ENCODE measurements around the gene FEV.

Gene FEV

GRCh38 chr2:218985021-218985324 lies at the start of gene FEV:
TSS of gene FEV (minus strand) at chr2:218985184. CDS start at chr2:218985075, 109 bp downstream.
- DNase-seq (ENCODE audit: low read depth): no peak

- DNase-seq (ENCODE audit: low read depth): no peak
Observed at GRCh38 chr2:219032051-219032745, 47.2 kb upstream of the FEV start.

- DNase-seq (ENCODE audit: low read depth): no peak
Observed at GRCh38 chr2:219031005-219031738, 46.2 kb upstream of the FEV start.

- no peak for DNase-seq (ENCODE audit: low read depth)
Observed at GRCh38 chr2:219030177-219030940, 45.4 kb upstream of the FEV start.

GRCh38 chr2:219029829-219030165 lies 44.8 kb upstream of the FEV start:
- peak; percentile 60 for DNase-seq (ENCODE audit: low read depth)

- no peak for DNase-seq (ENCODE audit: low read depth)
Observed at GRCh38 chr2:219028996-219029828, 44.2 kb upstream of the FEV start.

GRCh38 chr2:219028141-219028540 lies 43.2 kb upstream of the FEV start:
- no peak for DNase-seq (ENCODE audit: low read depth)

- no peak for DNase-seq (ENCODE audit: low read depth)
Observed at GRCh38 chr2:219027511-219028055, 42.6 kb upstream of the FEV start.

- DNase-seq (ENCODE audit: low read depth): no peak
Observed at GRCh38 chr2:219026946-219027345, 42.0 kb upstream of the FEV start.

GRCh38 chr2:219025637-219026585 lies 40.9 kb upstream of the FEV start:
- no peak for DNase-seq (ENCODE audit: low read depth)

GRCh38 chr2:219024059-219024458 lies 39.1 kb upstream of the FEV start:
- DNase-seq (ENCODE audit: low read depth): no peak

- no peak for DNase-seq (ENCODE audit: low read depth)
Observed at GRCh38 chr2:219023045-219023605, 38.1 kb upstream of the FEV start.

GRCh38 chr2:219022616-219023015 lies 37.6 kb upstream of the FEV start:
- no peak for DNase-seq (ENCODE audit: low read depth)

GRCh38 chr2:219022041-219022440 lies 37.1 kb upstream of the FEV start:
- DNase-seq (ENCODE audit: low read depth): no peak

- no peak for DNase-seq (ENCODE audit: low read depth)
Observed at GRCh38 chr2:219021591-219021990, 36.6 kb upstream of the FEV start.

GRCh38 chr2:219020604-219021365 lies 35.8 kb upstream of the FEV start:
- DNase-seq (ENCODE audit: low read depth): no peak

- DNase-seq (ENCODE audit: low read depth): no peak
Observed at GRCh38 chr2:219019436-219019835, 34.5 kb upstream of the FEV start.

- no peak for DNase-seq (ENCODE audit: low read depth)
Observed at GRCh38 chr2:219018726-219019125, 33.7 kb upstream of the FEV start.

GRCh38 chr2:219018286-219018685 lies 33.3 kb upstream of the FEV start:
- DNase-seq (ENCODE audit: low read depth): no peak
